ENCODE data around the gene TKTL1. TPM values are rescaled to one million over a fixed set of nuclear protein-coding genes. Genes with fewer than 3 reads are reported as not detected.

The TKTL1 gene
- total and polyA plus RNA-seq, 2 experiments from 2014 or later, result not detected

GRCh38 chrX:154313147-154313546 is 17.6 kb downstream of the TKTL1 start:
- peaks cover 7% of the 10 kb centered on the region; the same call in 2 of the 3 replicates for H3K4me1 Mint-ChIP-seq

More at GRCh38 chrX:154313147-154313546, 17.6 kb downstream of the TKTL1 start:
- no peaks in the 10 kb centered on the region for H3K27me3 Mint-ChIP-seq (ENCODE audit: insufficient read depth, low read depth, poor library complexity)
- Histone ChIP-seq H2AFZ (no peak overlapping the region), H3K27me3 (ENCODE audit: insufficient read depth) (no peaks in the 10 kb centered on the region), H3K9me2 (ENCODE audit: insufficient read depth) (no peaks in the 10 kb centered on the region), H3K79me2 (replicated peaks; ENCODE audit: insufficient read depth) (no peaks in the 10 kb centered on the region), H3K27ac (ENCODE audit: low read depth) (no peak overlapping the region), H3K4me1 (ENCODE audit: insufficient read depth) (no peaks in the 10 kb centered on the region), H3K4me2 (no peak overlapping the region), H3F3A (replicated peaks; ENCODE audit: low read depth) (no peaks in the 10 kb centered on the region), H3K4me3 (no peak overlapping the region), H3K36me3 (ENCODE audit: insufficient read depth) (no peaks in the 10 kb centered on the region), H4K20me1 (replicated peaks; ENCODE audit: insufficient read depth) (no peaks in the 10 kb centered on the region)
- no peaks in the 10 kb centered on the region; the same call in 2 of the 3 replicates for H3K9me3 Mint-ChIP-seq
- DNase-seq (ENCODE audit: low spot score), result no peak
- TF ChIP-seq ZNF462 (CRISPR knock-in tag; IDR thresholded peaks at IDR 0.05) (no peak), ETS1 (IDR thresholded peaks at IDR 0.05) (no peak), EZH2phosphoT487 (IDR thresholded peaks at IDR 0.05; ENCODE audit: unreplicated experiment) (no peak)
- no peak for ATAC-seq
- no peak overlapping the region; the same call in 2 of the 3 replicates for H3K4me3 Mint-ChIP-seq
- no peaks in the 10 kb centered on the region for H3K36me3 Mint-ChIP-seq (ENCODE audit: low read depth)
- no peak overlapping the region for H3K27ac Mint-ChIP-seq
